HUES48 (cell line): ENCODE measurements around the gene VPS52.
A peak's percentile ranks its signal among the peaks of the same experiment; 100 is the strongest.

ENCODE experiments used
- H3K27ac ChIP-seq: one replicate; pipeline ENCODE4 v1.7.0; 2013; ENCODE audit warnings: low read depth, low read length, inconsistent platforms
- H3K27me3 ChIP-seq: 2 replicates; pipeline ENCODE4 v1.6.1; 2013; ENCODE audit warnings: mild to moderate bottlenecking, low read length; ENCODE audit not compliant: control insufficient read depth, insufficient read depth
- H3K36me3 ChIP-seq: 2 replicates; pipeline ENCODE4 v1.6.1; 2013; ENCODE audit warnings: low read length; ENCODE audit not compliant: control insufficient read depth, insufficient read depth
- H3K4me1 ChIP-seq: 2 replicates; pipeline ENCODE4 v1.6.1; 2013; ENCODE audit warnings: mild to moderate bottlenecking, low read length; ENCODE audit not compliant: control insufficient read depth, insufficient read depth
- H3K4me3 ChIP-seq: 2 replicates; pipeline ENCODE4 v1.5.1; 2013; ENCODE audit warnings: mild to moderate bottlenecking, low read depth, low read length
- H3K9ac ChIP-seq: 2 replicates; pipeline ENCODE4 v1.6.1; 2013; ENCODE audit warnings: mild to moderate bottlenecking, low read depth, low read length, moderate library complexity
- H3K9me3 ChIP-seq: 2 replicates; pipeline ENCODE4 v1.6.1; 2013; ENCODE audit warnings: low read length; ENCODE audit not compliant: control insufficient read depth, insufficient read depth

VPS52 gene, protein sequence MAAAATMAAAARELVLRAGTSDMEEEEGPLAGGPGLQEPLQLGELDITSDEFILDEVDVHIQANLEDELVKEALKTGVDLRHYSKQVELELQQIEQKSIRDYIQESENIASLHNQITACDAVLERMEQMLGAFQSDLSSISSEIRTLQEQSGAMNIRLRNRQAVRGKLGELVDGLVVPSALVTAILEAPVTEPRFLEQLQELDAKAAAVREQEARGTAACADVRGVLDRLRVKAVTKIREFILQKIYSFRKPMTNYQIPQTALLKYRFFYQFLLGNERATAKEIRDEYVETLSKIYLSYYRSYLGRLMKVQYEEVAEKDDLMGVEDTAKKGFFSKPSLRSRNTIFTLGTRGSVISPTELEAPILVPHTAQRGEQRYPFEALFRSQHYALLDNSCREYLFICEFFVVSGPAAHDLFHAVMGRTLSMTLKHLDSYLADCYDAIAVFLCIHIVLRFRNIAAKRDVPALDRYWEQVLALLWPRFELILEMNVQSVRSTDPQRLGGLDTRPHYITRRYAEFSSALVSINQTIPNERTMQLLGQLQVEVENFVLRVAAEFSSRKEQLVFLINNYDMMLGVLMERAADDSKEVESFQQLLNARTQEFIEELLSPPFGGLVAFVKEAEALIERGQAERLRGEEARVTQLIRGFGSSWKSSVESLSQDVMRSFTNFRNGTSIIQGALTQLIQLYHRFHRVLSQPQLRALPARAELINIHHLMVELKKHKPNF

DNA sequence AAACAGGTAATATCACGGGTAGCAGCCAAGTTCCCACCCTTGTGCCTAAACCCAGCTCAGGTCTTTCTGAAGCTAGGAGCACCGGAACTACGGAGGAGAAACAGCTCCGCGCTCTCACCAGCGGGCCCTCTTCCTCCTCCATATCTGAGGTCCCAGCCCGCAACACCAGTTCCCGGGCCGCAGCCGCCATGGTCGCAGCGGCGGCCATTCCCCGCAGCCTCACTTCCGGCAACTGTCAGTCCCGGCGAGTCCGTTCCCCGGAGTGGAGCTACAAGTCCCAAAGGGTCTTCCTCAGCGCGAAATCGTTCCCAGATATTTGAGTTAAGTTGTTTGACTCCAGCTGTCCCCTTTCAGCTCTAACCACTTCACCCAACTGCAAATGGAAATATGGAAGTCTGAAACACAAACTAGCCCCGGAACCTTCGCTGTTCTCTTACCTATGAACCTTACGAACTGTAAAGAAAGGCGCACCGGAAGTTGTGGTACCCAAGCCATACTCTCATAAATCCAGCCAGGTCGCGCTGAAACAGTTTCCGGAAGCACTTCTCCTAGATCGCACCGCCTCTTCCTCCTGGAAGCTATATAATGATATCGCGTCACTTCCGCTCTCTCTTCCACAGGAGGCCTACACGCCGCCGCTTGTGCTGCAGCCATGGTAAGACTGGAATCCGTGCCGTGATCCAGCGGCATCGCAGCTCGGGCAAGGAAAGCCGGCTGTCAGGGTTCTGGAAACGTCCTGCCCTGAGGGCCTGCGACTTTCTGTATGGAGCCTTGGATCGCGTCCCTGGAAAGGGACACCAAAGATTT, at the start of gene VPS52, which contains the start of gene RPS18:
Gene VPS52, minus strand, starts transcription at position 409 of the 807 bp plus-strand sequence. Its CDS starts 201 bp downstream, at position 208.
Gene RPS18, plus strand, starts transcription at position 608 of the 807 bp plus-strand sequence. Its CDS starts 45 bp downstream, at position 653.
- peaks cover 19% of the 10 kb centered on the region for H3K4me1 ChIP-seq
- peak within 1 kb of the TSS; percentile 99 for H3K4me3 ChIP-seq
- no peaks in the 10 kb centered on the region for H3K9me3 ChIP-seq
- peak within 1 kb of the TSS; percentile 98 for H3K27ac ChIP-seq
- H3K9ac ChIP-seq: peak within 1 kb of the TSS; percentile 97
- H3K36me3 ChIP-seq: peaks cover 72% of the 10 kb centered on the region
- H3K27me3 ChIP-seq: no peaks in the 10 kb centered on the region

DNA sequence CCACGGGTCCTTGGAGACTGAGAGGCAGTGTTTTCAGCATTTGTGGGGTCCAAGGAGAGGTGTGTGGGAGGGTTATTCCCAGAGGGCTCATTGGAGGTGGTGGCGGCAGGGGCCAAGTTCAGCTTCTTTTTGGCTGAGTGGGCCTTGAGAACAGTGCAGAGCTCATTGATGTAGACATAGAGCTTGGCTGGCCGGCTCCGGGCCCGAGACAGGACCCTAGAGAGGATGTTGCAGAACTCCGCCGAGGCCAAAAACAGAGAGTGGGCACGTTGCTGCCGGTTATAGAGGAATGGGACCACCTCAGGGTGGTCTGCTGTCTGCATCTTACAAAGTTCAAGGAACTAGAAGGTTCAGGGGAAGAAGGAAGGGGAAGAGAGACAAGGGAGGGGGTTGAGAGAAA, 49.6 kb upstream of the VPS52 start:
- H3K9ac ChIP-seq: no peak overlapping the region
- peaks cover 31% of the 10 kb centered on the region for H3K36me3 ChIP-seq
- H3K4me1 ChIP-seq: peaks cover 39% of the 10 kb centered on the region
- no peaks in the 10 kb centered on the region for H3K9me3 ChIP-seq
- no peaks in the 10 kb centered on the region for H3K27me3 ChIP-seq
- peak overlapping the region; percentile 65 for H3K27ac ChIP-seq
- peak overlapping the region; percentile 78; the same call in 1 of the 2 replicates for H3K4me3 ChIP-seq

DNA sequence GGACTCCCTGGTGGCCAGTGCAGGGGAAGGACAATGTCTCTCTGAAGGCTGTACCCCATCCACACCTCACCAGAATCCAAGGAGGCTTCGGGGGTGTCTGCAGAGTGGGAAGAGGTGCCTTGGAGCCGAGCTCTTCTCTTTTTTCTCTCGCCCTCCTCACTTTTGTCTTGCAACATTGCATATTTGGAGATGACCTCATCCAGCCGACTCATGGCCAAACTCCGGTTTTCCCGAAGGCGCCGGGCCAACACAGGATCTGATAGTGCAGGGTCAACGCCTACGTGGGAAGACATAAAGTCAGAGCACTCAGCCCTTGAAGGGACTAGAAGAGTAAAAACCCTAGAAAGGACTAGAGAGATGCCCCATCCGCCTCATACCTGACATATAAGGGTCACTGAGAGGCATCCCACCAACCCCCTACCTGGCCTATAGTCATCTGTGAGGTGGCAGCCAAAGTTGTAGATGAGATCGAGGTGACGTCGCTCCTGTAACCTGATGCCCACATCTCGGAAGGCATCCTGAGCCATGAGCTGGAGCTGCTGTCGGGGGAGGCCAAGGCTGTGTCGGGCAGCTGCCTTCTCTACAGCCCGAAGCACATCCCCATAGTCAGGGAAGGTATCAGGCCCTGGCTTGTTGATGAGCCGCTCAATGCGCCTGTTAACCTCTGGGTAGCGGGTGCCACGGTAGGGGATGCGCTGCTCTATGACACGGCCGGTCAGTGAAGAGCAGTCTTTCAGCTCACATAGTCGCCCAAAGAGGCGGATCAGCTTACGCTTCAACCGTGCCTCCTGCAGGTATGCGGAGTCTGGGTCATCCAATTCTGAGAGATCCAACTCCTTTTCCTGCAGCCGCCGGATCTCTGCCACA, 48.9 kb upstream of the VPS52 start:
- peaks cover 39% of the 10 kb centered on the region for H3K4me1 ChIP-seq
- no peaks in the 10 kb centered on the region for H3K27me3 ChIP-seq
- no peaks in the 10 kb centered on the region for H3K9me3 ChIP-seq
- no peak overlapping the region for H3K9ac ChIP-seq
- H3K27ac ChIP-seq: peak overlapping the region; percentile 65
- peak overlapping the region; percentile 78; the same call in 1 of the 2 replicates for H3K4me3 ChIP-seq
- peaks cover 34% of the 10 kb centered on the region for H3K36me3 ChIP-seq

DNA sequence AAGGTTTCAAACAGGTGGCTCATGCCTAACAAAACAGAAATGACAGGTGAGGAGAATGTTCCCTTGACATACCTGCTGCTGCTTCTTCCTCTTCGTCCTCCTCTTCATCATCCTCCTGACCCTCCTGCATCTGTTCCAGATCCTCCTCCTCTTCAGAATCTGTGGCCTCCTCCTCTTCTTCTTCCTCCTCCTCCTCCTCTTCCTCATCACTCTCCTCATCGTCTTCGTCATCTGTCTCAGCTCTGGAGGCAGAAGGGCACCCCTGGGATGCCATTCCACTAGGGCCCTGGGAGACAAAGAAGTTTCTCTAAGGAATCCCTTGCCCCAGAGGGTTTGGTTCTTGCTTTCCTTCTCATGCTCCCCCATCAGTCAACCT, 48.3 kb upstream of the VPS52 start:
- H3K4me1 ChIP-seq: peaks cover 39% of the 10 kb centered on the region
- no peak overlapping the region for H3K9ac ChIP-seq
- H3K27ac ChIP-seq: peak overlapping the region; percentile 65
- H3K9me3 ChIP-seq: no peaks in the 10 kb centered on the region
- peaks cover 34% of the 10 kb centered on the region for H3K36me3 ChIP-seq
- H3K4me3 ChIP-seq: no peak overlapping the region
- no peaks in the 10 kb centered on the region for H3K27me3 ChIP-seq

DNA sequence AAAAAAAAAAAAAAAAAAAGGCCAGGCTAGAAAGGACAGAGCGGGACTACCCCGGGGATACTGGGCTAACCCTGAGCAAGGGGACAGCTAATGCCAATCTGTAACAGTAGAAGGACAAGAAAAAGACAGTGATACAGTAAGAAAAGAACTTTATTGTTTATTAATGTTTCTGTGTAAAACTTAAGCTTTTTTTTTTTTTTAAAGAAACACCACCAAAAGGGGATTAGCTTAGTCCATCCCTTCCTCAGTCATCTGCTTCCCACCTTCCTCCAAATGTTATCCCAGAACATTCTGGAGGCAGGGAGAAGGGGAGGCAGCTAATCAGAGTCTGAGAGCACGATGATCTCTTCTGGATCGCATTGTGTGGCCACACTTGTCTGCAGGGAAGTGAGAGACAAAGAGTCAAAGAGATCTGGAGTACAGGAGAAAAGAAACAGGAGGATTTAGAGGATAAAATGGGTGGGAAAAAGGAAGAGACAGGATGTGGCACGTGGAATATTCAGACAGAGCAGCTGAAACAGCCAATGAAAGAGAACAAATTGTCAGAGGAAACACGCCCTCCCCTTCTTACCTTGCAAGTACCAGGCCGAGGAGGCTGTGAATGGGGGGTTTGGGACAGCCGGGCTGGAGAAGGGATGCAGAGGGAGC, 46.9 kb upstream of the VPS52 start:
- Histone ChIP-seq H3K4me3 (peak overlapping the region; percentile 92), H3K27me3 (no peaks in the 10 kb centered on the region), H3K9ac (0 out of 2 replicates have a peak overlapping the region, but pooled peaks have one; percentile 78), H3K36me3 (peaks cover 34% of the 10 kb centered on the region), H3K4me1 (peaks cover 38% of the 10 kb centered on the region), H3K27ac (peak overlapping the region; percentile 97), H3K9me3 (no peaks in the 10 kb centered on the region)

DNA sequence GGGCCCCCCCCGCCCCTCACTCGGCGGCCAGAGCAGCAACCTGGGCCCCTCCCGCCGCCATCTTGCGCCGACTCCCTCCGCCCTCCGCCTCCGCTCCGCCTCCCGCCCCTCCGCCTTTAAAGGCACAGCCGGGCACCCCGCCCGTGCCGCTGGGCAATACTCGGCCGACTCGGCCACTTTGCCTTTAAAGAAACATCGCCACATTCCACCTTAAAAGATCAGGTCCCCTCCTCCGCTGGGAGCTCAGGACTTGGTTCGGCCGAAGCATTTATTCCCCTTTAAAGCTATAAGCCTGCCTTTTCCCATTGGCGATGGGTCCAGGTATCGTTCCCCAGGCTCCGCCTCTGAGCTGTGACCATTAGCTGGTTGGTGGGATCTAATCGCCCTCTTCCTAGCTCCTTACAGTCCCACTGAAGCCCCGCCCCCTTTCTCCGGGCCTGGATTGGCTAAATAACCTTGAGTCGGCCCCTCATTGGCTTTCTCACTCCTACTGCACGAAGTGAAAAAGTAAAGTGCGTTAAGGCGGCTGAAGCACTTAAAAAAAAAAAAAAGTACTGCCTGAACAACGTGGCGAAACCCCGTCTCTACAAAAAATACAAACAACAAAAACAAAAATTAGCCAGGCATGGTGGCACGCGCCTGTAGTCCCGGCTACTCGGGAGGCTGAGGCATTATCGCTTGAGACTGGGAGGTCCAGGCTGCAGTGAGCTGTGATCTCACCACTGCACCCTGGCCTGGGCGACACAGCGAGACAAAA, 46.2 kb upstream of the VPS52 start, which contains the start of gene ZBTB22:
Gene ZBTB22, minus strand, starts transcription at position 76 of the 757 bp plus-strand sequence. CDS start 828 bp downstream, outside the sequence.
- H3K9me3 ChIP-seq: no peaks in the 10 kb centered on the region

DNA sequence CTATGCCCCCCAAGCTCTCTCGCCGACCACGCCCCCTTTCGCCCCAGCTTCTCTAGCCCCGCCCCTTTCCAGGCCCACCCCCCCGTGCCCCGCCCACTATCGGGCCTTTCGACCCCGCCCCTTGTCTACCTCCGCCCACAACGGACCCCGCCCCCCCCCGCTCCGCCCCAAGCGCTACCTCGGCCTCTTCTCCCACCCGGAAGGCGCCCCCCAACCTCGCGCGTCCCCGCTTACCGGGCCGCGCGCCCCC, 45.7 kb upstream of the VPS52 start:
- Histone ChIP-seq H3K4me3 (peak overlapping the region; percentile 92), H3K27ac (peak overlapping the region; percentile 97), H3K9ac (no peak overlapping the region), H3K9me3 (no peaks in the 10 kb centered on the region), H3K27me3 (no peaks in the 10 kb centered on the region), H3K36me3 (peaks cover 34% of the 10 kb centered on the region), H3K4me1 (peaks cover 38% of the 10 kb centered on the region)

More for the DNA sequence above, 46.2 kb upstream of the VPS52 start, which contains the start of gene ZBTB22:
- peaks cover 38% of the 10 kb centered on the region for H3K4me1 ChIP-seq
- peak within 1 kb of the TSS; percentile 92 for H3K4me3 ChIP-seq
- H3K9ac ChIP-seq: peak within 1 kb of the TSS; percentile 78
- peaks cover 34% of the 10 kb centered on the region for H3K36me3 ChIP-seq
- peak within 1 kb of the TSS; percentile 97 for H3K27ac ChIP-seq
- no peaks in the 10 kb centered on the region for H3K27me3 ChIP-seq

DNA sequence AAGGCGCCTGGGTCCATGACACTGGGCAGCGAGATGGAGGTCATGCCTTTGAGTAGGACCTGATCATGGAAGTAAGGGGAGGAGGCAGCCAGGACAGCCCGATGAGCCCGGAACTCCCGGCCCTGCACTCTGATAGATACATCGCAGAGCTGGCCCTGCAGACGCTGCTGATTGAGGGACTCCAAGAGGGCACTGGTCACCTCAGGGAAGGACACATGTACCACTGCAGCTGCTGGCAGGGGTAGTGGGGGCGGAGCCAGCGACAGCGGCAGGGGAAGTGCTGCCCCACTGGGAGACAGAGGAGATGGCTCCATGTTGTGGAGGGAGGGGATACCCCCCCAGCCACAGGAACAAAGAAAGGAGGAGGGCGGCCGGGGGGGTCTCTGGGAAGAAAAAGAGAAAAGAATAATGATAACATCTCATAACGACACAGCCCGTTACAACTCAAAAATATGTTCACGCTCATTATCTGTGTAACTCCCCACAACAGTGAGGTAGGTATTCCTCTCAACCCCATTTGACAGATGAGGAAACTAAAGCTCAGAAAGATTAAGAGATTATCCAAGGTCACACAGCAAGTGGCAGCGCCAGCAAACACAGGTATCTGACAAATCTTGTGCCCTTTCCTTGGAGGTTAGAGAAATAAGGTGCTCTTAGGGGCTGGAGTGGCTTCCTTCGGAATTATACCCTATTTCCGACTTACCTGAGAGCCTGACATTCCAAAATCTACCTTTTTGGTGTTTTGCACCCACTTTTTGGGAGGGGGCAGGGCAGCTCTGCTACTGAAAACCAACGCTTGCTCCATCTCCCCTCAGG, 45.1 kb upstream of the VPS52 start:
- peak overlapping the region; percentile 65 for H3K4me3 ChIP-seq
- H3K9me3 ChIP-seq: no peaks in the 10 kb centered on the region
- peaks cover 34% of the 10 kb centered on the region for H3K36me3 ChIP-seq
- H3K9ac ChIP-seq: no peak overlapping the region
- peaks cover 40% of the 10 kb centered on the region for H3K4me1 ChIP-seq
- H3K27me3 ChIP-seq: no peaks in the 10 kb centered on the region
- H3K27ac ChIP-seq: peak overlapping the region; percentile 7
